GM08714 (cell line): ENCODE data around the gene ACTR6.

Source experiments
- H3K4me3 ChIP-seq: fragments of 200-500 bp; sonication (Bioruptor generic); 2 replicates; pipeline ENCODE4 v1.5.1; 2014; ENCODE audit warnings: mild to moderate bottlenecking, low read length, inconsistent platforms
- ZNF274 ChIP-seq: IDR thresholded peaks from 2 replicates; pipeline ENCODE4 v1.6.1; 2012; ENCODE audit warnings: mild to moderate bottlenecking, low read depth, low read length

The ACTR6 gene

GRCh38 chr12:100200463-100201181 is at the start of gene ACTR6:
Gene ACTR6, plus strand, starts transcription at chr12:100200815. Its CDS starts 37 bp downstream, at chr12:100200852.
- TF ChIP-seq ZNF274 = no peak
- peak within 1 kb of the TSS; percentile 98 for H3K4me3 ChIP-seq

- TF ChIP-seq ZNF274 = no peak
- H3K4me3 ChIP-seq = no peak overlapping the region
Measured at GRCh38 chr12:100151769-100152168, 48.8 kb upstream of the ACTR6 start.

GRCh38 chr12:100153131-100153530 is 47.5 kb upstream of the ACTR6 start:
- H3K4me3 ChIP-seq = no peak overlapping the region
- no peak for TF ChIP-seq ZNF274

DNA sequence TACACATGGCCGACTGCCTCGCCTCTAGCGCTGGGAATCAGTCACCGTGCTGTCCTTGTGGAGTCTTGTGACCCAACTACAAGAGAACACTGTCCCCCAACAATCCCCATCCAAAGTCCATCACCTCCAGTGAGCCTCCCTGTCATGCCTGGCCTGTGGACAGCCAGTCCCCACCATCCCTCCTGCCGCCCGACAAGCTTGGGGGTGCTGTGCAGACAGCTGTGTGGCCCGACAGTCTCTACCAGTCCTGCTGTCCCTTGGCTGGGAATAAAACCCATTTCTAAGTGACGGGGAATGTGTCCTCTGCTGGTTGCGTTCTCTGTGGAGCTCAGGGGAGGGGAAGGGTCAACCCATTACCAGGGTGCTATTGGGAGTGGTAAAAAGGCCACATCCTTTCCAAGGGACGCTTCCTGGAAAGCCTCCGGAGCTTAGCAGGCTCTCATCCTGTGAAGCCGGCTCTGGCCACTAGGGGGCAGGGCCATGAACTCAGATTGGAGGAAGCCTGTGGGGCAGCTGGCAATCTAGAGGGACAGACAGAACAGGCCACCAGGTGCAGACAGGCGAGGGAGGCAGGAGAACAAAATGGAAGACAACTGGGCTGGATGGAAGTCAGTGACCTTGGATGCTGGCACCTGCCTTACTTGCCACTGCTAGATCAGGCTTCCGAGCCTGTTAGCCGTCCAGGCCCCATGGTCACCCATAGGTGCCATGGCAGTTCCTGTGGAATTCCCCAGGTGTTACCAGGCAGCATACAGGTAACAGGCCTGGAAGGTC is 46.0 kb upstream of the ACTR6 start:
- no peak for TF ChIP-seq ZNF274

DNA sequence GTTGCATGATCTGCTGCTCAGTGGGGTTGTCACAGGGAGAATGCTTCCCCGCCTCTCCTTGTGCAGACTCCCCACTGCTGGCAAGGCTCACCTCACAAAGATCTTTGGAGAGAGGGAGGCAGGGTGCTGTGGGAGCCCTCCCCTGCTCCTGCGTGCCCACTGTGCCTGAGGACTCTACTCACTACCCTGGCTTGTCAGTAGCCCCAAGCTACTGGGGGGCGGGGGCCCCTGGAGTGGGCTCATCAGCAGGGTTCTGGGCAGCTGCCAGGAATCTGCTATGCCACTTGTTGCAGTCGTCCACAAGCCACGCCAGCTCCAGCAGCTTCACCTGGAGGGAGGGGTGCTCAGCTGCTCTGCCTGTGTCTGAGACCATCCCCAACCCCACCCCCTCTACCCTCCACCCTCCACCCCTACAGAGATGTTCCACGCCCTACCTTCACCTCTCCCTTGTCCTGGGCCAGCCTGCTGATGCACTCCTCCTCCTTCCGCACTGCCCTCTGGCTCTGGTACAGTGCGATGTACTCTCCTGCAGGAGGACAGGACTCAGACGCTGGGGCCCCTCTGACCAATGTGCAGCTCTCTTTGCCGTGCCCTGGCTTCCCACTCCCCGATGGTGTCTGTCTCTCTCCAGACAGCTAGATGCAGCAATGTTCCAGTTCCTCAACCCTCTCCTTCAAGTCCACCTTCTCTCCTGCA is 43.7 kb upstream of the ACTR6 start:
- H3K4me3 ChIP-seq = no peak overlapping the region
- TF ChIP-seq ZNF274 = no peak

More for the DNA sequence above, 46.0 kb upstream of the ACTR6 start:
- no peak overlapping the region for H3K4me3 ChIP-seq

DNA sequence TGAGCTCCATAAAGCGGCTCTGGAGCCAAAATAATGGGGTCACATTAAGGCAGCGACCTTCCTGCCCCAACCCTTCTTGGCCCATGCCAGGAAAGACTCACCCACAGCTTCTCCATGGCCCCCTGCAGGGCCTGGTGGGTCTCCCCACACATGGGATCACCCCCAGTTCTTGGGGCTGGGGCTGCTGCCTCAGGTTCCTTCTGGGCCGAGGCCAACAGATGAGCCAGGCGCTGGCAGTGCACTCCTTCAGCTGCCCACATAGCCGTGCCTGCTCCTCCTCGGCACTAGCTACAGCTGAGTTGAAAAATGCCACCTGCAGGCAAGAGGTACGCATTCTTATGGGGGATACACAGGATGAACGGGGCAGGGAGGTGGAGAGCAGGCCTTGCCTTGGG is 43.2 kb upstream of the ACTR6 start:
- no peak for TF ChIP-seq ZNF274
- H3K4me3 ChIP-seq = no peak overlapping the region

DNA sequence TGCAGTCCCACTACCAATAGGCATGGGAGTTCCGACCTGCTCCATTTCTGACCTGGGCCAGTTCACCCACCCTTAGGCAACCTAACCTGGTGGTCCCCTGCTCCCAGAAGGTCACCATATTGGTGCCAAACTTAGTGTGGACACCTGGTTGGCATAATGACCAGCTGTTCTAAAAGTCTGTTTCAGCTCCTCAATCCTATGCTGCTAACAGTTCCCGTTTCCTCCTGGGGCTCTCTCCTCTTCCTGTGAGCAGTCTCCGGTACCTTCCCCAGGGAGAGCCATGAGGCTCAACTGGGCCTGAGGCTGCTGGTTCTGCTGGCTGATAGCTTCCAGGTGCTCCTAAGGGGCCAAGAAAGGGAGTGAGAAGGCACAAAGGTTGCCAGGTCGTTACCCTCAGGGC is 42.1 kb upstream of the ACTR6 start:
- H3K4me3 ChIP-seq = no peak overlapping the region
- TF ChIP-seq ZNF274 = no peak

- no peak for TF ChIP-seq ZNF274
- H3K4me3 ChIP-seq = no peak overlapping the region
Measured at GRCh38 chr12:100159391-100160104, 41.1 kb upstream of the ACTR6 start.

- no peak for TF ChIP-seq ZNF274
- H3K4me3 ChIP-seq = no peak overlapping the region
Measured at GRCh38 chr12:100163416-100164152, 37.0 kb upstream of the ACTR6 start.

DNA sequence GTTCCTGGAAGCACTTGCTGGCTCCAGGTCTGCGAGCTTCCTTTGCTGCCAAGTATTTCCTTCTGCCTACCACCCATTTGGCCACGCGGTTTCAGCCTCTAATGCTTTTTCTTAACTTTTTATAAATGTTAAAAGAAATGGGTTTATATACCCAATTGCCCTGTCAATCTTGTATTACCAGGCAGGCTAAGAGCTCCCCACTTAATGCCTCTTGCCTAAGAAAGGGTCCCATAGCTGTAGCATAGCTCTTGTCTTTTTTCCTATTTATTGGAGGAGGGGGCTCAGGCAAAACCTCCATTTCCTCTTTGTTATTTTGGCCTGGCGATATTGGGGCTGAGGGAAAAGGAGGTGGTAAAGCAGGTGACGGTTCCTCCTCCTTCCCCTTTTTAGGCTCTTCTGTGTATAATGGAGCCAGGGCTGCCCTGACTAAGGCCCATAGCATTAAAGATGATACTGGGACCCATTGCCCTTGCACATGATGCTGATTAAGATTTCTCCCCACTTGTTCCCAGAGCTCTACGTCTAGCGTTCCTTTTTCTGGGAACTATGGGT is 36.4 kb upstream of the ACTR6 start:
- no peak overlapping the region for H3K4me3 ChIP-seq
- no peak for TF ChIP-seq ZNF274

- TF ChIP-seq ZNF274 = no peak
- H3K4me3 ChIP-seq = no peak overlapping the region
Measured at GRCh38 chr12:100165356-100165755, 35.3 kb upstream of the ACTR6 start.

GRCh38 chr12:100166232-100166631 is 34.4 kb upstream of the ACTR6 start:
- TF ChIP-seq ZNF274 = no peak
- no peak overlapping the region for H3K4me3 ChIP-seq

DNA sequence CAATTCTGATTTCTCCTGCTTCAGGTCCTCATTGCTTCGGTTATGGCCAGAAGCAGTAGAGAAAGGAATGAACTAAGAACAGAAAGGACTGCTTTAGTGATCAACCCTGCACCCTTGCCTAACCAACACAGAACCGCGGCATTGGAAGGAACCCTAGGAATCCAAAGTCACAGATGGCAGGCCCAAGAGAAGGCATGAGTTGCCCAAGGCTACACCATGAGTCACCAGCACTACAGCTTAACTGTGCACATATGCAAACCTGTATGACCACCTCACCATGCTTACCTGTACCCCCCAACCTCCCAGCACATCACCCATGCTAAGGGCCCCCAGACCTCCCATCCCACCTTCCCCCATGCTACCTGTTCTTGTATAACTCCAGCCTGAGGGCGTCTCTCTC is 32.1 kb upstream of the ACTR6 start:
- no peak for TF ChIP-seq ZNF274
- H3K4me3 ChIP-seq = no peak overlapping the region
